ENCODE results near the gene GTF2I. TPM values are rescaled to one million over a fixed set of nuclear protein-coding genes. Genes with fewer than 3 reads are reported as not detected.

The GTF2I gene
- total and polyA plus RNA-seq, 2 experiments from 2014 or later, result 167 to 193 TPM

GRCh38 chr7:74653686-74654181 is 3.8 kb upstream of the GTF2I start:
- Histone ChIP-seq H3K9me2 (replicated peaks; ENCODE audit: insufficient read depth) (no peaks in the 10 kb centered on the region), H3K79me2 (peaks cover 8% of the 10 kb centered on the region), H3K4me3 (no peak overlapping the region), H3K27ac (peak overlapping the region; percentile 69), H3K9me3 (ENCODE audit: low read depth) (no peaks in the 10 kb centered on the region), H2AFZ (no peak overlapping the region), H3K27me3 (no peaks in the 10 kb centered on the region), H3K4me2 (no peak overlapping the region), H3K4me1 (ENCODE audit: insufficient read depth) (peaks cover 11% of the 10 kb centered on the region), H3K36me3 (replicated peaks; ENCODE audit: insufficient read depth, low read depth) (no peaks in the 10 kb centered on the region), H4K20me1 (ENCODE audit: insufficient read depth, poor library complexity, severe bottlenecking) (peaks cover 2% of the 10 kb centered on the region)
- peak; percentile 68 for DNase-seq (ENCODE audit: low spot score)
- WGBS (ENCODE audit: low lambda C conversion rate, missing lambda C conversion rate), result 87% methylated on average over 11 of the region's 11 CpGs
- TF ChIP-seq EZH2phosphoT487 (IDR thresholded peaks at IDR 0.05; ENCODE audit: low read depth, severe bottlenecking, unreplicated experiment) (no peak), EZH2 (IDR thresholded peaks at IDR 0.05; ENCODE audit: borderline replicate concordance) (no peak)

GRCh38 chr7:74654811-74655210 is 2.7 kb upstream of the GTF2I start:
- H3K4me3 ChIP-seq, result no peak overlapping the region
- TF ChIP-seq EZH2 (IDR thresholded peaks at IDR 0.05; ENCODE audit: borderline replicate concordance), result no peak
- no peak for TF ChIP-seq EZH2phosphoT487 (IDR thresholded peaks at IDR 0.05; ENCODE audit: low read depth, severe bottlenecking, unreplicated experiment)
- peaks cover 13% of the 10 kb centered on the region for H4K20me1 ChIP-seq (ENCODE audit: insufficient read depth, poor library complexity, severe bottlenecking)
- H3K4me1 ChIP-seq (ENCODE audit: insufficient read depth), result peaks cover 20% of the 10 kb centered on the region
- whole genome bisulfite sequencing (ENCODE audit: low lambda C conversion rate, missing lambda C conversion rate), result 90% methylated on average over 5 of the region's 5 CpGs
- no peak overlapping the region for H2AFZ ChIP-seq
- H3K36me3 ChIP-seq (replicated peaks; ENCODE audit: insufficient read depth, low read depth), result no peaks in the 10 kb centered on the region
- peak overlapping the region; percentile 97 for H3K27ac ChIP-seq
- H3K27me3 ChIP-seq, result no peaks in the 10 kb centered on the region
- no peaks in the 10 kb centered on the region for H3K9me3 ChIP-seq (ENCODE audit: low read depth)
- DNase-seq (ENCODE audit: low spot score), result no peak
- H3K79me2 ChIP-seq, result peaks cover 19% of the 10 kb centered on the region
- H3K4me2 ChIP-seq, result no peak overlapping the region
- H3K9me2 ChIP-seq (replicated peaks; ENCODE audit: insufficient read depth), result no peaks in the 10 kb centered on the region

GRCh38 chr7:74655324-74655723 is 2.2 kb upstream of the GTF2I start:
- peak overlapping the region; percentile 94 for H3K4me2 ChIP-seq
- H2AFZ ChIP-seq, result peak overlapping the region; percentile 68
- DNase-seq (ENCODE audit: low spot score), result no peak
- no peaks in the 10 kb centered on the region for H3K36me3 ChIP-seq (replicated peaks; ENCODE audit: insufficient read depth, low read depth)
- no peak for TF ChIP-seq CTCF (IDR thresholded peaks at IDR 0.05; ENCODE audit: poor library complexity)
- no peak for TF ChIP-seq EZH2 (IDR thresholded peaks at IDR 0.05; ENCODE audit: borderline replicate concordance)
- no peak for TF ChIP-seq EZH2phosphoT487 (IDR thresholded peaks at IDR 0.05; ENCODE audit: low read depth, severe bottlenecking, unreplicated experiment)
- H4K20me1 ChIP-seq (ENCODE audit: insufficient read depth, poor library complexity, severe bottlenecking), result peaks cover 18% of the 10 kb centered on the region
- H3K27me3 ChIP-seq, result no peaks in the 10 kb centered on the region
- peak overlapping the region; percentile 97 for H3K27ac ChIP-seq
- H3K79me2 ChIP-seq, result peaks cover 24% of the 10 kb centered on the region
- WGBS (ENCODE audit: low lambda C conversion rate, missing lambda C conversion rate), result 60% methylated on average over 8 of the region's 8 CpGs
- no peak overlapping the region for H3K4me3 ChIP-seq
- no peaks in the 10 kb centered on the region for H3K9me2 ChIP-seq (replicated peaks; ENCODE audit: insufficient read depth)
- peaks cover 25% of the 10 kb centered on the region for H3K4me1 ChIP-seq (ENCODE audit: insufficient read depth)
- no peaks in the 10 kb centered on the region for H3K9me3 ChIP-seq (ENCODE audit: low read depth)

- H3K9me2 ChIP-seq (replicated peaks; ENCODE audit: insufficient read depth), result no peaks in the 10 kb centered on the region
- peak overlapping the region; percentile 97 for H3K27ac ChIP-seq
- H3K27me3 ChIP-seq, result no peaks in the 10 kb centered on the region
- peak overlapping the region; percentile 2 for H3K4me3 ChIP-seq
- H2AFZ ChIP-seq, result peak overlapping the region; percentile 68
- DNase-seq (ENCODE audit: low spot score), result no peak
- H4K20me1 ChIP-seq (ENCODE audit: insufficient read depth, poor library complexity, severe bottlenecking), result peaks cover 24% of the 10 kb centered on the region
- 48% methylated on average over 21 of the region's 21 CpGs for WGBS (ENCODE audit: low lambda C conversion rate, missing lambda C conversion rate)
- no peaks in the 10 kb centered on the region for H3K9me3 ChIP-seq (ENCODE audit: low read depth)
- H3K4me2 ChIP-seq, result peak overlapping the region; percentile 94
- TF ChIP-seq EZH2 (IDR thresholded peaks at IDR 0.05; ENCODE audit: borderline replicate concordance) (no peak), EZH2phosphoT487 (IDR thresholded peaks at IDR 0.05; ENCODE audit: low read depth, severe bottlenecking, unreplicated experiment) (no peak), CTCF (IDR thresholded peaks at IDR 0.05; ENCODE audit: poor library complexity) (no peak)
- H3K79me2 ChIP-seq, result peaks cover 30% of the 10 kb centered on the region
- peaks cover 31% of the 10 kb centered on the region for H3K4me1 ChIP-seq (ENCODE audit: insufficient read depth)
- no peaks in the 10 kb centered on the region for H3K36me3 ChIP-seq (replicated peaks; ENCODE audit: insufficient read depth, low read depth)
Measured at GRCh38 chr7:74655768-74656440, 1.6 kb upstream of the GTF2I start.

Measured in hepatocyte (in vitro differentiated cells).